GM12874 (cell line): ENCODE results near the gene ASCC1.

ENCODE experiments used
- TF ChIP-seq, protein P1 (sequence below): IDR thresholded peaks from 2 replicates; pipeline ENCODE4 v1.5.1; 2011; ENCODE audit warnings: low read depth, mild to moderate bottlenecking, control low read depth, low read length, moderate library complexity; ENCODE audit not compliant: insufficient read depth

Gene ASCC1

DNA sequence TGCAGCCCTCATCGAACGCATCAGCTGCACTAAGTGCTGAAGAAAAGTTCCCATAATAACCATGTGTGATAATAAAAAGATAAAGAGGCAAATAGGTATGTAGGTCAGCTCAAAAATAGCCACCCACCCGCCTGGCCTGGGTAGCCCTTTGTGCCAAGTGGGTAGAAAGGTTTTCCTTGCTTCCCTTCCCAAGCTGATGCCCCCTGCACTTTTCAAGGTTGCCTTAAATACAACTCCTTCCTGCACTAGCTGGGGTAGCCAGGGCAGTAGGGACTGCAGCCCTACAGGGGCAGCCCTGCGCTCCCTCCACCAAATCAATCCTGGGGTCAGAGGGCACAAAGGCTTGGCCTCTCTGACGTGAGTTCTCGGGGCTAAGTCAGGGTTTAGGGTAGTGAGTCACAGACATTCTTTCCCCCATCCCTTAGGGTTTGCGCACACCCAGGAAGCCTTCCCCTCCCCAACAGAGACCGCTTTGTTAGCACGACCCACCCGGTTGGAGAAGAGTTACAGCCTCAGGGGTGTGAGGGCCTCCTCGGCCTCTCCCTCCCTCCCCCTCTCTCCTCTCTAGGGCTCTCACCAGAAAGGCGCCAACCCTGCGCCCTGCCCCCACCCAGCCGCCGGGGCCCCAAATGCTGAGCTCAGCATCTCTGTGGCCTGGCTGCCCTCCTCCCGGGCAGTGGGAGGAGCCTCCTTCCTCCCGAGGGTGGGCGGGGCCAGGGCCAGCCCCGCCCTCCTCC, 44.3 kb upstream of the ASCC1 start:
- TF ChIP-seq, protein P1, sequence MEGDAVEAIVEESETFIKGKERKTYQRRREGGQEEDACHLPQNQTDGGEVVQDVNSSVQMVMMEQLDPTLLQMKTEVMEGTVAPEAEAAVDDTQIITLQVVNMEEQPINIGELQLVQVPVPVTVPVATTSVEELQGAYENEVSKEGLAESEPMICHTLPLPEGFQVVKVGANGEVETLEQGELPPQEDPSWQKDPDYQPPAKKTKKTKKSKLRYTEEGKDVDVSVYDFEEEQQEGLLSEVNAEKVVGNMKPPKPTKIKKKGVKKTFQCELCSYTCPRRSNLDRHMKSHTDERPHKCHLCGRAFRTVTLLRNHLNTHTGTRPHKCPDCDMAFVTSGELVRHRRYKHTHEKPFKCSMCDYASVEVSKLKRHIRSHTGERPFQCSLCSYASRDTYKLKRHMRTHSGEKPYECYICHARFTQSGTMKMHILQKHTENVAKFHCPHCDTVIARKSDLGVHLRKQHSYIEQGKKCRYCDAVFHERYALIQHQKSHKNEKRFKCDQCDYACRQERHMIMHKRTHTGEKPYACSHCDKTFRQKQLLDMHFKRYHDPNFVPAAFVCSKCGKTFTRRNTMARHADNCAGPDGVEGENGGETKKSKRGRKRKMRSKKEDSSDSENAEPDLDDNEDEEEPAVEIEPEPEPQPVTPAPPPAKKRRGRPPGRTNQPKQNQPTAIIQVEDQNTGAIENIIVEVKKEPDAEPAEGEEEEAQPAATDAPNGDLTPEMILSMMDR, result no peak

DNA sequence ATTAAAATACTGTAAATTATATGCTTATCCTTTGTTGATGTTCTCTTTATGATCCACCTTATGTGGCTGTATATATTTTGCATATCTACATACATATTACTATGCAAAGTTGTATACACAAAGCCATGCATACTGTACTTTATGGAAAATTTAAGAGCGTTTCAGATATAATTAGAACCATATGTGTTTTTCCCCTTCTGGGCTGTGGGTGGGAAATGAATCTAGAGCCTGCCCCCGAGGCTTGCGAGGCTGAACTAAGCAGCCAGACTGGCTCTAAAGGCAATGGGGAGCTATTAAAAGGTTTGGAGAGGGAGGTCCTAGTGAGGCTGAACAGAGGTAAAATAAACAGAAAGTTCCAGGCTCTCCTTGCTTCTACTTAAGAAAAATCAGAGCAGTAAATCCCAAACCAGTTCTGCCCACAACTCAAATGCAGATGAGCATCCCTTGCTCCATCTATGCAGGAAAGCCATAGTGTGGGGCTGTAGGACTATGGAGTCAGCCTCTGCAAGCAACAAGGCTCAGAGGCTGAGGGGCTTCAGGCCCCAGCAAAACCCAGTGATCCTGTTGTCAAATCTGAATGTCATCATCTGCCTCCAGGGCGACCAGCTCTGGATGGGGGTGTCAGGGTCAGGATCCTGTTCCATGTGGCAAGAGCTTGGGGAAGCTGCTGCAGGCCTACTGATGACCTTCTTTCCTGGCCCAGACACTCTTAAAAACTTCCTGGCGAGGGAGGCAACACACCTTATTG, 43.6 kb upstream of the ASCC1 start:
- TF ChIP-seq, protein P1, result no peak

DNA sequence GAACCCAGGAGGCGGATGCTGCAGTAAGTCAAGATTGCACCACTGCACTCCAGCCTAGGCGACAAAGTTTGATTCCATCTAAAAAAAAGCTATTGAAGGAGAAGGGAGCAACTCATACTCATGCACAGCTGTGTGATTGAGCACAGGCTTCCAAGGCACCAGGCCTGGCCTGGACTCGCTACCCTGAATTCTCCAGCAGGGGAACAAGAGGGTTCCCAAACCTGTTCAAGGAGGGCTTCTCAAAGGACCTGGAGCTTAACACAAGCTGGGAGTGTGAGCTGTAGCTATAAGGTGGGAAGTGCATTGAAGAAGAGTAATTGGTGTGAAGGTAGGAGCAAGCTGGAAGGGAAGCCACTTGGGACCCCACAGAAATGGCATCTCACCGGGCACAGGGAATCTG, 42.5 kb upstream of the ASCC1 start:
- TF ChIP-seq, protein P1, result no peak

DNA sequence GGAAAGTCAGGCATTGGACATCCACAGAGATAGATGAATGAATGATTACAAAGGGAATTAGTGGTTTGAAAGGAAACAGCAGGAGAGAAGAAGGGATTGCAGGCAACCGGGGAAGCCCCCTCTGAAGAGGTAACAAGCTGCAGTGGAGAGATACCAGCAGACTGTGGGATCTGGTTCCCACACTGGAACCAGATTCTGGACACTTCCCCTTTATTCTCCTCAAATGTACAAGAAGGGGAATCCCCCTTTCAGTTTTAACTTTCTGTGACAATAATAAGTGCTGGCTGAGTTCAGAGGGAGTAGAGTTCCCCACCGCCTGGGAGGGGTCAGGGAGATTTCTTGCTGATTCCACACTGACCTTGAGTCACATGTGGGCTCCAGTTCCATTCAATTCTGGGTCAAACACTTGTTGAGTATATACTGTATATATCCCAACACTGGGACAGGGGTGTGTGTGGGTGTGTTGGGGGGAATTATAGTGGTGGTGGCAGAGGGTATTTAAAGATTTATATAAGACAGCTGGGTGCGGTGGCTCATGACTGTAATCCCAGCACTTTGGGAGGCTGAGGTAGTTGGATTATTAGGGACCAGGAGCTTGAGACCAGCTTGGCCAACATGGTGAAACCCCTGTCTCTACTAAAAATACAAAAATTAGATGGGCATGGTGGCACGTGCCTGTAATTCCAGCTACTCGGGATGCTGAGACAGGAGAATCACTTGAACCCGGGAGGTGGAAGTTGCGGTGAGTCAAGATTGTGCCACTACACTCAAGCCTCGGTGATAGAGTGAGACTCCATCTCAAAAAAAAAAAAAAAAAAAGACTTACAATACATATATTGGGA, 41.2 kb upstream of the ASCC1 start:
- TF ChIP-seq, protein P1, result no peak

DNA sequence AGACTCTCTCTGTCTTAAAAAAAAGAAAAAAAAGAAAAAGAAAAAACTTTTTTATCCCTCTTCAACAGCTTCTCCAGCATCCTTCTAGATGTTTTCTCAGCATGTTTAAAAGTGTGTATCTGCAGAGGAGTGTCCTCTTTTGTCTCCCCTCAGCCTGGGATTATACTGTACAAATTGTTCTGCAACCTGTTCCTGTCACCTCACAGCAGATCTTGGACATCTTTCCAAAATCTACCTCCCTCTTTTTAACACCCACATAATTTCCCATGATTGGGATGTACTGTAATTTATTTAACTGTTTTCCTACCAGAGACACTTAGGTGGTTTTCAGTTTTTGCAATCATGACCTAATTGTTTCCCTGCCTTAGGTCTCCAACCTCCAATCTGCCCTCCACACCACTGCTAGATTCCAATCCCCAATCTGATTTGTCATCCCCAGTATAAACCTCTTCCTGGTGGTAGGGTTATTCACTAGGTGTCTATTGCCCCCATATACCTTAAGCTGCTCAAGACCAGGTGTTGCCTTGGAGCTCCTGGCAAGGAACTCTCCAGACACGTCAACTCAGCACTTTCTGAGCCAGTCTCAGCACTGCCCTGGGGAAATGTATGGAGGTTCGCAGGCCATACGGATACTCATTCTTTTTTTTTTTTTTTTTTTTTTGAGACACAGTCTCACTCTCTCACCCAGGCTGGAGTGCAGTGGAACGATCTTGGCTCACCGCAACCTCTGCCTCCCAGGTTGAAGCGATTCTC, 40.1 kb upstream of the ASCC1 start:
- TF ChIP-seq, protein P1, result no peak

DNA sequence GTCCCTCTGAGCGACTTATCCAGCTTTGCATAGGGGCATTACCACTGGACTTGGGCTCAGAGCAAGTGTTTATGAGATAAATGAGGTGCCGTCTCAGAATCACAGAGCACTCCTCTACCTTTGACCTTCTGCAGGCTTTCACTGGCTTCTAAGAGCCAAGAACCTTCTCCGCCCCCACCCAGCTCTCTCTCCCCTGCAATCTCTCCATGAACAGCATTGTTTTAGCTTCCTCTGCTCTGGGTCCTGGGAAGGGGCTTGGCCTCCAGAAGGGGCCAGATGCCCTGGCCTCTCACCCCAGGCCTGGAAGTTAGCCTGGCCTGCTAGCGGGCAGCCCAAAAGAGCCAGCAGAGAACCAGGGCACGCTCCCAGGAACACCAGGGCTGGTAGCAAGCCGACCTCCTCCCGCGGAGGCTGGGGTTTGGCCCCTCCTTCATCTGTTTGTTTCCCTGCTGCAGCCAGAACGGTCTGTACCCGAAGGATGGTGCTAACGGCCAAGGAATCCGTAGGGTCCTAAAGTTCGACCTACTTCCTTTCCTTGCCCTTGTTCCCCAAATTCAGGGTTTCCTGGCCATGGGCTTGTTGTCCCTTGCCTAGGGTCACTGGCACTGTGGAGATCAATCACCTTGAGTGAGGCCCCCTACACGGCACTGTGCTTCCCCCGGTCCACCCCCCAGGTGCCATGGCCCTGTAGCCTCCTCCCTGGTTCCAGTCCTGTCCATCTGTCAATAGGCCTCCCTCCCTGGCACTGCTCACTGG, 38.9 kb upstream of the ASCC1 start:
- TF ChIP-seq, protein P1, result no peak
